Fibroblast of lung (primary cell): ENCODE results near the gene CDKN2A. TPM values are rescaled to one million over a fixed set of nuclear protein-coding genes. Genes with fewer than 3 reads are reported as not detected.

Experiments
- polyA plus RNA-seq, 2 donors: library from polyadenylated mRNA; depleted of rRNA in 1 of 2; stranded (reverse) in 1 of 2; unstranded in 1 of 2; fragments of >200 nt; gene quantifications; 2 replicates each; pipeline ENCODE4 v1.2.1, GENCODE V29; 2011 to 2012; ENCODE audit warnings: missing spikeins in 1 of 2
- total RNA-seq: library from RNA; depleted of rRNA; stranded (reverse); fragments of >200 nt; gene quantifications from 2 replicates; pipeline ENCODE4 v1.2.1, GENCODE V29; 2014

The CDKN2A gene
- total and polyA plus RNA-seq, 2 donors (not counting 1 experiment from before 2014, with no cell fraction given), result 19.2 to 23.5 TPM

Other genes with a start within 250 kb of the CDKN2A start
- 27.6 and 28.8 TPM in 2 replicates for gene MTAP, start 191.8 kb downstream of the CDKN2A start, total RNA-seq
- gene MTAP, start 191.8 kb downstream of the CDKN2A start, polyA plus RNA-seq, result 20.0 and 31.1 TPM in 2 replicates
- gene CDKN2B-AS1, start 399 bp upstream of the CDKN2A start, total RNA-seq, result 3.9 and 7.6 TPM in 2 replicates
- 1.1 and 1.7 TPM in 2 replicates for gene CDKN2B-AS1, start 399 bp upstream of the CDKN2A start, polyA plus RNA-seq
- 29.0 and 44.9 TPM in 2 replicates for gene CDKN2B, start 14.9 kb upstream of the CDKN2A start, total RNA-seq
- 13.8 and 22.6 TPM in 2 replicates for gene CDKN2B, start 14.9 kb upstream of the CDKN2A start, polyA plus RNA-seq